Mesodermal cell (in vitro differentiated cells): ENCODE data around the gene DNM1L.
A peak's percentile ranks its signal among the peaks of the same experiment; 100 is the strongest.
"Not testable (repeated sequence)": the region's sequence is repeated elsewhere in the genome, so short reads cannot be mapped to it uniquely, and the experiment has no call there.

ENCODE experiments used
- H3K27ac ChIP-seq: 2 replicates; pipeline ENCODE4 v1.7.0; 2013; ENCODE audit warnings: mild to moderate bottlenecking, low read depth, low read length, moderate library complexity; ENCODE audit not compliant: severe bottlenecking
- H3K36me3 ChIP-seq: 2 replicates; pipeline ENCODE4 v1.7.1; 2013; ENCODE audit warnings: mild to moderate bottlenecking, low read length, moderate library complexity; ENCODE audit not compliant: control insufficient read depth, insufficient read depth
- H3K4me1 ChIP-seq: one replicate; pipeline ENCODE4 v1.7.1; 2013; ENCODE audit warnings: mild to moderate bottlenecking, low read length; ENCODE audit not compliant: insufficient read depth, control insufficient read depth, poor library complexity, severe bottlenecking
- H3K4me3 ChIP-seq: 2 replicates; pipeline ENCODE4 v1.7.0; 2013; ENCODE audit warnings: low read length, control low read depth, mild to moderate bottlenecking; ENCODE audit not compliant: insufficient read depth, poor library complexity, severe bottlenecking; ENCODE audit errors: extremely low read depth
- H3K9me3 ChIP-seq: 2 replicates; pipeline ENCODE4 v1.7.1; 2013; ENCODE audit warnings: mild to moderate bottlenecking, low read length, moderate library complexity; ENCODE audit not compliant: control insufficient read depth
- WGBS, 2 experiments: methylation state at CpG; one replicate each; pipeline ENCODE4 v1.1.5; 2013; ENCODE audit warnings: missing lambda C conversion rate in 2 of 2; ENCODE audit not compliant: insufficient coverage in 2 of 2; 5-methylcytosine and 5-hydroxymethylcytosine counted together

Gene DNM1L

GRCh38 chr12:32725308-32725707 is 46.2 kb downstream of the DNM1L start:
- H3K27ac ChIP-seq, H3K9me3 ChIP-seq, H3K4me1 ChIP-seq, H3K4me3 ChIP-seq: not testable (repeated sequence)
- H3K36me3 ChIP-seq = peaks cover 66% of the 10 kb centered on the region
- WGBS, 2 experiments = 92 to 100% methylated on average over 2 to 3 of the region's 3 CpGs

GRCh38 chr12:32726286-32726685 is 47.2 kb downstream of the DNM1L start:
- no peak overlapping the region for H3K27ac ChIP-seq
- H3K36me3 ChIP-seq = peaks cover 66% of the 10 kb centered on the region
- H3K4me1 ChIP-seq = no peaks in the 10 kb centered on the region

GRCh38 chr12:32727237-32727636 is 48.1 kb downstream of the DNM1L start:
- peaks cover 66% of the 10 kb centered on the region for H3K36me3 ChIP-seq
- 100% methylated on average over 2 of the region's 3 CpGs for WGBS, 2 experiments
- H3K9me3 ChIP-seq = no peaks in the 10 kb centered on the region
- no peaks in the 10 kb centered on the region for H3K4me1 ChIP-seq
- no peak overlapping the region for H3K4me3 ChIP-seq
- no peak overlapping the region for H3K27ac ChIP-seq

More at GRCh38 chr12:32726286-32726685, 47.2 kb downstream of the DNM1L start:
- no peak overlapping the region for H3K4me3 ChIP-seq
- no peaks in the 10 kb centered on the region for H3K9me3 ChIP-seq
- 95 to 100% methylated on average over 2 of the region's 2 CpGs for WGBS, 2 experiments

GRCh38 chr12:32734952-32735351 is 55.9 kb downstream of the DNM1L start:
- Histone ChIP-seq H3K4me3 (no peak overlapping the region), H3K9me3 (no peaks in the 10 kb centered on the region), H3K4me1 (no peaks in the 10 kb centered on the region), H3K36me3 (peaks cover 70% of the 10 kb centered on the region), H3K27ac (no peak overlapping the region)
- no CpG with 5 or more reads among the region's 1 CpG for WGBS, 2 experiments

GRCh38 chr12:32736445-32736844 is 57.3 kb downstream of the DNM1L start:
- Histone ChIP-seq H3K4me3 (no peak overlapping the region), H3K9me3 (no peaks in the 10 kb centered on the region), H3K27ac (no peak overlapping the region), H3K36me3 (peaks cover 72% of the 10 kb centered on the region), H3K4me1 (no peaks in the 10 kb centered on the region)
- 85 to 95% methylated on average over 2 of the region's 3 CpGs for WGBS, 2 experiments

GRCh38 chr12:32737715-32738114 is 58.6 kb downstream of the DNM1L start:
- no peaks in the 10 kb centered on the region for H3K9me3 ChIP-seq
- 100% methylated on average over 1 of the region's 2 CpGs; no CpG with 5 or more reads in 1 of the 2 experiments for WGBS, 2 experiments
- peaks cover 68% of the 10 kb centered on the region for H3K36me3 ChIP-seq
- H3K4me3 ChIP-seq = no peak overlapping the region
- no peak overlapping the region for H3K27ac ChIP-seq
- no peaks in the 10 kb centered on the region for H3K4me1 ChIP-seq

- Histone ChIP-seq H3K4me1 (no peaks in the 10 kb centered on the region), H3K9me3 (no peaks in the 10 kb centered on the region), H3K36me3 (peaks cover 74% of the 10 kb centered on the region), H3K27ac (no peak overlapping the region), H3K4me3 (no peak overlapping the region)
- WGBS, 2 experiments = 90% methylated on average over 2 of the region's 2 CpGs; no CpG with 5 or more reads in 1 of the 2 experiments
Measured at GRCh38 chr12:32739279-32739678, 60.2 kb downstream of the DNM1L start.

GRCh38 chr12:32742133-32742532 is 63.0 kb downstream of the DNM1L start:
- Histone ChIP-seq H3K27ac (no peak overlapping the region), H3K4me1 (no peaks in the 10 kb centered on the region), H3K9me3 (no peaks in the 10 kb centered on the region), H3K36me3 (peaks cover 73% of the 10 kb centered on the region), H3K4me3 (no peak overlapping the region)
- WGBS, 2 experiments = 94 to 98% methylated on average over 4 to 7 of the region's 10 CpGs

GRCh38 chr12:32743264-32743663 is 64.2 kb downstream of the DNM1L start:
- no peak overlapping the region for H3K27ac ChIP-seq
- H3K4me3 ChIP-seq = no peak overlapping the region
- peaks cover 81% of the 10 kb centered on the region for H3K36me3 ChIP-seq
- H3K4me1 ChIP-seq = no peaks in the 10 kb centered on the region
- WGBS, 2 experiments = no CpG with 5 or more reads among the region's 2 CpGs
- H3K9me3 ChIP-seq = no peaks in the 10 kb centered on the region

GRCh38 chr12:32753605-32754004 is 74.5 kb downstream of the DNM1L start:
- no peak overlapping the region for H3K27ac ChIP-seq
- 83 to 100% methylated on average over 1 to 3 of the region's 4 CpGs for WGBS, 2 experiments
- H3K36me3 ChIP-seq = peaks cover 51% of the 10 kb centered on the region
- peak overlapping the region; percentile 91 for H3K4me3 ChIP-seq
- H3K4me1 ChIP-seq = peaks cover 19% of the 10 kb centered on the region
- no peaks in the 10 kb centered on the region for H3K9me3 ChIP-seq

- WGBS, 2 experiments = 80% methylated on average over 1 of the region's 2 CpGs; no CpG with 5 or more reads in 1 of the 2 experiments
- Histone ChIP-seq H3K36me3 (peaks cover 46% of the 10 kb centered on the region), H3K4me3 (peak overlapping the region; percentile 91), H3K27ac (peak overlapping the region; percentile 12), H3K4me1 (peaks cover 19% of the 10 kb centered on the region), H3K9me3 (no peaks in the 10 kb centered on the region)
Measured at GRCh38 chr12:32754111-32754510, 75.0 kb downstream of the DNM1L start.
